HG03064 (cell line): ENCODE measurements around the gene KCNB1.

ENCODE experiments used
- ATAC-seq: cut with Tn5 transposase; IDR thresholded peaks from one replicate; pipeline ENCODE4 v1.9.1; 2021; ENCODE audit warnings: low read depth; ENCODE audit not compliant: unreplicated experiment

The KCNB1 gene

GRCh38 chr20:49395183-49395582 is 87.3 kb downstream of the KCNB1 start:
- no peak for ATAC-seq

GRCh38 chr20:49394757-49395156 is 87.7 kb downstream of the KCNB1 start:
- no peak for ATAC-seq

GRCh38 chr20:49394264-49394663 is 88.2 kb downstream of the KCNB1 start:
- no peak for ATAC-seq

GRCh38 chr20:49393803-49394202 is 88.7 kb downstream of the KCNB1 start:
- ATAC-seq = no peak

- ATAC-seq = no peak
Observed at GRCh38 chr20:49392745-49393144, 89.7 kb downstream of the KCNB1 start.

GRCh38 chr20:49391404-49392245 is 90.8 kb downstream of the KCNB1 start:
- no peak for ATAC-seq

- no peak for ATAC-seq
Observed at GRCh38 chr20:49389854-49390253, 92.6 kb downstream of the KCNB1 start.

- ATAC-seq = no peak
Observed at GRCh38 chr20:49388744-49389143, 93.7 kb downstream of the KCNB1 start.

GRCh38 chr20:49387581-49387939 is 94.9 kb downstream of the KCNB1 start:
- ATAC-seq = no peak

GRCh38 chr20:49386848-49387580 is 95.5 kb downstream of the KCNB1 start:
- no peak for ATAC-seq

GRCh38 chr20:49385465-49385864 is 97.0 kb downstream of the KCNB1 start:
- ATAC-seq = no peak

GRCh38 chr20:49384437-49385434 is 97.7 kb downstream of the KCNB1 start:
- ATAC-seq = no peak

GRCh38 chr20:49381558-49382493 is 100.6 kb downstream of the KCNB1 start:
- ATAC-seq = no peak

GRCh38 chr20:49380337-49380780 is 102.1 kb downstream of the KCNB1 start:
- no peak for ATAC-seq

- ATAC-seq = no peak
Observed at GRCh38 chr20:49379338-49379737, 103.1 kb downstream of the KCNB1 start.

- ATAC-seq = no peak
Observed at GRCh38 chr20:49377326-49377725, 105.1 kb downstream of the KCNB1 start.

GRCh38 chr20:49375170-49375569 is 107.3 kb downstream of the KCNB1 start:
- ATAC-seq = no peak

GRCh38 chr20:49372095-49372734 is 110.3 kb downstream of the KCNB1 start:
- no peak for ATAC-seq

- no peak for ATAC-seq
Observed at GRCh38 chr20:49368596-49368995, 113.9 kb downstream of the KCNB1 start.
